OCI-LY3 (cell line): ENCODE measurements around the gene MYL6B.
A peak's percentile ranks its signal among the peaks of the same experiment; 100 is the strongest.

ENCODE experiments used
- H2AFZ ChIP-seq: fragments of 200-600, 300-600 bp; shearing (Covaris generic); 2 replicates; pipeline ENCODE4 v1.6.0; 2014; ENCODE audit warnings: antibody characterized with exemption, low read depth, low read length
- H3K27ac ChIP-seq: fragments of 200-600, 300-600 bp; sonication (generic); 2 replicates; pipeline ENCODE4 v1.5.1; 2014; ENCODE audit warnings: mild to moderate bottlenecking, low read length, moderate library complexity, mixed read lengths
- H3K27me3 ChIP-seq: fragments of 200-600, 300-600 bp; sonication (generic); 2 replicates; pipeline ENCODE4 v1.6.1; 2014; ENCODE audit warnings: low read depth, low read length, mixed read lengths
- H3K36me3 ChIP-seq: fragments of 200-600, 300-600 bp; sonication (generic); replicated peaks from 2 replicates; pipeline ENCODE3; 2014; ENCODE audit warnings: low read depth, low read length, mixed read lengths
- H3K4me1 ChIP-seq: fragments of 300-600, 200-600 bp; sonication (generic); 2 replicates; pipeline ENCODE4 v1.6.1; 2014; ENCODE audit warnings: low read length, mixed read lengths
- H3K4me2 ChIP-seq: fragments of 200-600, 300-600 bp; sonication (generic); 2 replicates; pipeline ENCODE4 v1.6.1; 2014; ENCODE audit warnings: low read length, mixed read lengths
- H3K4me3 ChIP-seq: fragments of 300-600, 200-600 bp; sonication (generic); 2 replicates; pipeline ENCODE4 v1.5.1; 2014; ENCODE audit warnings: antibody characterized with exemption, mild to moderate bottlenecking, low read length, moderate library complexity
- H3K79me2 ChIP-seq: fragments of 300-600, 200-600 bp; shearing (Covaris generic); 2 replicates; pipeline ENCODE4 v1.6.1; 2014; ENCODE audit warnings: mild to moderate bottlenecking, low read length, mixed read lengths
- H3K9ac ChIP-seq: fragments of 300-600, 200-600 bp; shearing (Covaris generic); 2 replicates; pipeline ENCODE4 v1.6.0; 2014; ENCODE audit warnings: mild to moderate bottlenecking, low read length, moderate library complexity
- H3K9me3 ChIP-seq: fragments of 200-600, 300-600 bp; shearing (Covaris generic); 2 replicates; pipeline ENCODE4 v1.6.1; 2014; ENCODE audit warnings: low read length, mixed read lengths; ENCODE audit not compliant: insufficient read depth
- H4K20me1 ChIP-seq: fragments of 200-600, 300-600 bp; sonication (generic); 2 replicates; pipeline ENCODE4 v1.6.1; 2016; ENCODE audit warnings: low read length, mixed read lengths; ENCODE audit not compliant: insufficient read depth
- CTCF ChIP-seq: fragments of 200-600, 300-600 bp; sonication (generic); IDR thresholded peaks from 2 replicates; pipeline ENCODE4 v1.5.1; 2014; ENCODE audit warnings: antibody characterized with exemption, low read length, low read depth
- EZH2phosphoT487 ChIP-seq: fragments of 200-600 bp; shearing (Covaris generic); IDR thresholded peaks from 2 replicates; pipeline ENCODE4 v1.6.1; 2018; ENCODE audit warnings: antibody characterized with exemption, mixed run types, low read depth

The MYL6B gene

GRCh38 chr12:56188131-56188777 is 35.9 kb downstream of the MYL6B start:
- Histone ChIP-seq H4K20me1 (peaks cover 9% of the 10 kb centered on the region; the same call in 1 of the 2 replicates), H3K36me3 (peaks cover 31% of the 10 kb centered on the region), H3K4me1 (peaks cover 16% of the 10 kb centered on the region), H3K4me3 (peak overlapping the region; percentile 89), H3K27ac (peak overlapping the region; percentile 56; the same call in 1 of the 2 replicates), H3K9me3 (no peaks in the 10 kb centered on the region), H2AFZ (no peak overlapping the region), H3K4me2 (peak overlapping the region; percentile 95), H3K27me3 (no peaks in the 10 kb centered on the region), H3K79me2 (peaks cover 31% of the 10 kb centered on the region), H3K9ac (peak overlapping the region; percentile 90)
- TF ChIP-seq EZH2phosphoT487 (no peak), CTCF (no peak)

DNA sequence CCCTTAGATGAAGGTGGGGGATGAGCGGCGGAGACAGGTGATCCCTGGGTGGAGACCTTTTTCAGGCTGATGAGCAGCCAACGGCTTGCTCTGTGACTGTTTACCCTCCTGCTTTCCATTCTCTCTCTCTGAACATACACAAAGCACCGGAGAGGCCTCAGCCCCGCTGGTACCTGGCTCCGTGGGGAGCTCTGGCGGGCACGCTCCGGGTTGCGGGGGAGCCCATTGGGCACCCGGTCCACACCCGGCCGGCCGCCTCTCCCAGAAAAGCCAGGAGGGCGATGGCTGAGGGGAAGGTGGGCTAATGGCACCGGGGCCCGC is 36.4 kb downstream of the MYL6B start:
- Histone ChIP-seq H2AFZ (no peak overlapping the region), H3K9ac (peak overlapping the region; percentile 90), H3K79me2 (peaks cover 31% of the 10 kb centered on the region), H3K4me1 (peaks cover 19% of the 10 kb centered on the region), H3K4me2 (peak overlapping the region; percentile 95), H3K9me3 (no peaks in the 10 kb centered on the region), H3K27me3 (no peaks in the 10 kb centered on the region), H3K36me3 (peaks cover 27% of the 10 kb centered on the region), H4K20me1 (peaks cover 9% of the 10 kb centered on the region; the same call in 1 of the 2 replicates), H3K4me3 (peak overlapping the region; percentile 89), H3K27ac (peak overlapping the region; percentile 56)
- no peak for TF ChIP-seq CTCF
- no peak for TF ChIP-seq EZH2phosphoT487

DNA sequence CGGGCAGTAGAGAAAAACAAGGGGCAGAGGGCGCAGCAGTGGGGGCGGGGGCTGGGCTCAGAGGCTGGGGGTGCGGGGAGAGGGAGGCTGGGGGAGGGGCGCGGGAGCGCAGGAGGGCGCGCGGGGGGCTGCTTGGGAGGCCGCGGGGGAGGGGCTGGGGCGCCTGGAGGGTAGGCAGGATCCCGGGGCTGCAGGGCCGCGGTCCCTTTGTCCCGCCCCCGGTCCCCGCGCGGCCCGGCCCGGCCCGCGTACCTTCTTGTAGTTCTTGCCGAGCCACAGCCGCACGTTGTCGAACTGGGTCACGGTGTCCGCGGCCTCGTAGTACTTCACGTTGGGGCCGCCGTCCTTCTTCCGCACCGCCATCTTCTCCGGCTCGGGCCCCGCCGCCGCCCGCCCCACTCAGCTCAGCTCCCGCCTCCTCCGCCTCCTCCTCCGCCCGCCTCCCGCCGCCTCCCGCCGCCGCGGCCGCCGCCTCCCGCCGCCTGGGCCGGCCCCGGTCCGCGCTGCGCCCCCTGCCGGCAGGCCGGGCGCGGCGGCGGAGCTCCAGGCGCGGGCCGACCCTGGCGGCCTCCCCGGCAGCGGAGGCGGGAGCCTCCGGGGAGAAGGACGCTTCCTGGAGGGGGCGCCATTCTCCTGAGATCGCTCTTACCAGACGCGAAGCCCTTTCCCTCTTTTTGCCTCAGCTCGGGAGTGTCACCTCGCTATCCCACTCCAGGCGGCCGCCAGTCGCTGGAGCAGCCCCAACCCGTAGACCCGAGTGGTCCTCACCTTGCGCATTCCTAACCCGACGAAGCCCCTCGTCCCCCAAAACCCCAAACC is 36.9 kb downstream of the MYL6B start, which contains the start of gene SMARCC2:
SMARCC2 (minus strand) TSS at position 385 of the 819 bp plus-strand sequence; CDS start at position 363, 22 bp downstream.
- Histone ChIP-seq H3K36me3 (peaks cover 21% of the 10 kb centered on the region), H3K79me2 (peaks cover 31% of the 10 kb centered on the region), H3K9ac (peak within 1 kb of the TSS; percentile 94), H3K4me2 (peak within 1 kb of the TSS; percentile 95), H4K20me1 (peaks cover 9% of the 10 kb centered on the region; the same call in 1 of the 2 replicates), H2AFZ (peak within 1 kb of the TSS; percentile 96), H3K27ac (peak within 1 kb of the TSS; percentile 74), H3K4me3 (peak within 1 kb of the TSS; percentile 89), H3K9me3 (no peaks in the 10 kb centered on the region), H3K4me1 (peaks cover 19% of the 10 kb centered on the region), H3K27me3 (no peaks in the 10 kb centered on the region)
- TF ChIP-seq CTCF (peak; percentile 67), EZH2phosphoT487 (no peak)
